Brain microvascular endothelial cell (primary cell): ENCODE measurements around the gene SZRD1.

Source experiments
- DNase-seq: peaks from one replicate; pipeline ENCODE4 v3.0.0-alpha.2; 2020
- H3K27ac ChIP-seq: fragments of 250-450 bp; sonication (Bioruptor Pico); 2 replicates; pipeline ENCODE4 v1.5.1; 2020; ENCODE audit warnings: mild to moderate bottlenecking, moderate library complexity
- H3K27me3 ChIP-seq: fragments of 250-450 bp; sonication (Bioruptor Pico); replicated peaks from 2 replicates; pipeline ENCODE4 v1.5.1; 2020; ENCODE audit warnings: mild to moderate bottlenecking
- H3K36me3 ChIP-seq: fragments of 250-450 bp; sonication (Bioruptor Pico); replicated peaks from 2 replicates; pipeline ENCODE4 v1.5.1; 2020; ENCODE audit warnings: mild to moderate bottlenecking
- H3K4me3 ChIP-seq: 2 replicates; pipeline ENCODE4 v1.5.1; 2011; ENCODE audit warnings: low read depth, mild to moderate bottlenecking, control low read depth, low read length, moderate library complexity
- in situ Hi-C: cut with HindIII; loops from 2 replicates; pipeline ENCODE4 v1.10.0; 2017; ENCODE audit warnings: low sequenced_read_pairs, low pct_ligation_motif_present
- TF ChIP-seq, protein P1 (sequence below): IDR thresholded peaks from 2 replicates; pipeline ENCODE4 v1.5.1; 2011; ENCODE audit warnings: low read depth, mild to moderate bottlenecking, moderate library complexity, low read length, control low read depth, inconsistent platforms; ENCODE audit errors: missing control alignments

Gene SZRD1

DNA sequence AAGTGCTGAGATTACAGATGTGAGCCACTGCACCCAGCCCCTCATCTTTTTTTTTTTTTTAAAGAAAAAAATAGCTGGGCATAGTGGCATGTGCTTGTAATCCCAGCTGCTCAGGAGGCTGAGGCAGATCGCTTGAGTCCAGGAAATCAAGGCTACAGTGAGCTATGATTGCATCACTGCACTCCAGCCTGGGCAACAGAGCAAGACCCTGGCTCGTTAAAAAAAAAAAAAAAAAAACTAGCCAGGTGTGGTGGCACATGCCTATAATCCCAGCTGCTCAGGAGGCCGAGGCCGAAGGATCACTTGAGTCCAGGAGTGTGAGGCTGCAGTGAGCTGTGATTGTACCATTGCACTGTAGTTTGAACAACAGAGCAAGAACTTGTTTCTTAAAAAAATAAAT lies 13.8 kb downstream of the SZRD1 start:
- no peaks in the 10 kb centered on the region for H3K36me3 ChIP-seq
- in situ Hi-C loops: no loop called here
- H3K4me3 ChIP-seq: no peak overlapping the region
- no peaks in the 10 kb centered on the region for H3K27me3 ChIP-seq
- TF ChIP-seq, protein P1, sequence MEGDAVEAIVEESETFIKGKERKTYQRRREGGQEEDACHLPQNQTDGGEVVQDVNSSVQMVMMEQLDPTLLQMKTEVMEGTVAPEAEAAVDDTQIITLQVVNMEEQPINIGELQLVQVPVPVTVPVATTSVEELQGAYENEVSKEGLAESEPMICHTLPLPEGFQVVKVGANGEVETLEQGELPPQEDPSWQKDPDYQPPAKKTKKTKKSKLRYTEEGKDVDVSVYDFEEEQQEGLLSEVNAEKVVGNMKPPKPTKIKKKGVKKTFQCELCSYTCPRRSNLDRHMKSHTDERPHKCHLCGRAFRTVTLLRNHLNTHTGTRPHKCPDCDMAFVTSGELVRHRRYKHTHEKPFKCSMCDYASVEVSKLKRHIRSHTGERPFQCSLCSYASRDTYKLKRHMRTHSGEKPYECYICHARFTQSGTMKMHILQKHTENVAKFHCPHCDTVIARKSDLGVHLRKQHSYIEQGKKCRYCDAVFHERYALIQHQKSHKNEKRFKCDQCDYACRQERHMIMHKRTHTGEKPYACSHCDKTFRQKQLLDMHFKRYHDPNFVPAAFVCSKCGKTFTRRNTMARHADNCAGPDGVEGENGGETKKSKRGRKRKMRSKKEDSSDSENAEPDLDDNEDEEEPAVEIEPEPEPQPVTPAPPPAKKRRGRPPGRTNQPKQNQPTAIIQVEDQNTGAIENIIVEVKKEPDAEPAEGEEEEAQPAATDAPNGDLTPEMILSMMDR: no peak
- no peak for DNase-seq
- no peak overlapping the region for H3K27ac ChIP-seq

DNA sequence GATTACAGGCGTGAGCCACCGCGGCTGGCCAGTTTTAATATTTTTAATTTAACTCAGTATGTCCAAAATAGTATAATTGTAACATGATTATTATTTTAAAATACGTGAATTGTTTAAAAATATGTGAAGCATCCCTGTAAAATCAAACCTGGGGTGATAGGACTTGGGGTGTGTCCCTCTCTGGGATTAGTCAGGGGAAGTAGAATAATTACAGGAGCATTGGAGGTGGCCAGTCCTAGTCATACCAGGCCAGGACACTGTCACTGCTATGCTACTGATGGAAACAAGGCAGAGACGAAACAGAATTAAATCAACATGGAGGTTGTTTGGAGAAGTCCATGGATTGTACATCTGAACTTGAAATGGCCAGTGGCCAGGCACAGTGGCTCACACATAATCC lies 16.8 kb downstream of the SZRD1 start:
- Histone ChIP-seq H3K27me3 (no peaks in the 10 kb centered on the region), H3K27ac (no peak overlapping the region), H3K36me3 (no peaks in the 10 kb centered on the region), H3K4me3 (no peak overlapping the region)
- no peak for DNase-seq
- TF ChIP-seq, protein P1: no peak
- in situ Hi-C loops: no loop called here

DNA sequence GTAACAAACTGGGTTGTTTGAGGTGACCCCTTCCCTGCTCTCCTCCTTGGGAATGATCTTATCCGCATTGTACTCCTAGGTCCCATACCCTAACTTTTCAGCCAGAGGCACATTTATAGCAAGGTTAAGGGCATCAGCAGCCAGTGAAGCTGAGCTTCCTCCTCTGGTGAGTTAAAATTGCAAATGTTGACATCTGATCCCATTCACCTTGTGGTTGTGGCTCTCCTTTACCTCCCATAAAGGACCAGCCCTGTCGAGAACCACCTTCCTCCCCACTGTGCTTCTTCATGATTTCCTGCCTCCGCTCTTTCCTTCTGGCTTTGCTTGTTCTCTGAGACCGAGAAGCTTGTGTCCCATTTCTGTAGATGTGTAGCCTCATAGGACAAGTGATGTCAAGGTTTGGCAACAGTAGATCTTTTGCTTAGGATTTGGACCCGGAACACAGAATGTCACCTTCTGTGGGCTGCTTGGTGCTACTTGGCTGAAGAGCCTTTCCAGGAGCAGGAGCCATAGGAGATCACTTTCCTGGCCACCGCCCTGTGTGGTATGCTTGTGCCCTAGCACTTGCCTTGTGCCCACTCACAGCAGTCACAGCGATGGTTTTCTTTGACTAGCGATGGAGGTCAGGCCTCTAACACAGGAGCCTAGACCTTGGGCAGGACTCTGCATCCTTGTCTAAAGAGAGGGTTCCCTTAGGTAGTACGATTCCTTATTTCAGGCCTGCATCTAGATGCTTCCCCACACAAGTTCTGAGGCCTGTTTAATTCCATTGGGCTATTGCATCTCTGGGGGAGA lies 18.8 kb downstream of the SZRD1 start:
- in situ Hi-C loops: no loop called here
- no peak overlapping the region for H3K27ac ChIP-seq

DNA sequence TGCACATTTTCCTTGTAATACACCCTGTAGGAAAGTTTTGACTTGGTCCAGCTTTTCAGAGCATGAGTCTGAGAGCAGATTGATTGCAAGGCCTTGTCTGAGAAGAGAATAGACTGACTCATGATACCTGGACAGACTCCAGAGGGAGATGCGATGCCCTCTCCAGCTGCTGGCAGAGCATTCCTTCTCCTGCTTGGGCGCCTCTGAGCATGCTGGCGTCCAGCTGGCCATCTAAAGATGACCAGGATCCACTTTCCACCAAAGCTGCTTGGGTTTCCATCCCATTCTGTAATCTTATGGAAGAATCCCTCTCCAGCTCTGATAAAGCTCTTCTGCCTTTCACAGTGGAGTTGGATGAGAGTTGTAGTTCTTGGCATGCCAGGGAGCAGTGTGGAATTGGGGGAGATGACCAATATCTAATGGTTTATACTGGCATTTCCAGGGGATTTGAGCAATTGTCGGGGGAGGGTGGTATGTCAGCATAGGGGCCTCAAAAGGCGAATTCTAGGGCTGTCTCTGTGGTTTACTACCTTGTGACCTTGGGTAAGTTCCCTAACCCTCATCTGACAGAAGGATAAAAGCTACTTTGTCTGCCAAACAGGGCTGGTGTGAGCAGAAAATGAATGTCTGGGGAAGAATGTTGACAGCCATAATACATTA lies 19.5 kb downstream of the SZRD1 start:
- no peaks in the 10 kb centered on the region for H3K36me3 ChIP-seq
- TF ChIP-seq, protein P1: no peak
- H3K4me3 ChIP-seq: no peak overlapping the region
- no peak overlapping the region for H3K27ac ChIP-seq
- no peaks in the 10 kb centered on the region for H3K27me3 ChIP-seq
- in situ Hi-C loops: no loop called here
- peak; percentile 62 for DNase-seq

More for the DNA sequence above, 18.8 kb downstream of the SZRD1 start:
- H3K4me3 ChIP-seq: no peak overlapping the region
- no peak for DNase-seq
- TF ChIP-seq, protein P1: no peak
- no peaks in the 10 kb centered on the region for H3K27me3 ChIP-seq
- H3K36me3 ChIP-seq: no peaks in the 10 kb centered on the region

DNA sequence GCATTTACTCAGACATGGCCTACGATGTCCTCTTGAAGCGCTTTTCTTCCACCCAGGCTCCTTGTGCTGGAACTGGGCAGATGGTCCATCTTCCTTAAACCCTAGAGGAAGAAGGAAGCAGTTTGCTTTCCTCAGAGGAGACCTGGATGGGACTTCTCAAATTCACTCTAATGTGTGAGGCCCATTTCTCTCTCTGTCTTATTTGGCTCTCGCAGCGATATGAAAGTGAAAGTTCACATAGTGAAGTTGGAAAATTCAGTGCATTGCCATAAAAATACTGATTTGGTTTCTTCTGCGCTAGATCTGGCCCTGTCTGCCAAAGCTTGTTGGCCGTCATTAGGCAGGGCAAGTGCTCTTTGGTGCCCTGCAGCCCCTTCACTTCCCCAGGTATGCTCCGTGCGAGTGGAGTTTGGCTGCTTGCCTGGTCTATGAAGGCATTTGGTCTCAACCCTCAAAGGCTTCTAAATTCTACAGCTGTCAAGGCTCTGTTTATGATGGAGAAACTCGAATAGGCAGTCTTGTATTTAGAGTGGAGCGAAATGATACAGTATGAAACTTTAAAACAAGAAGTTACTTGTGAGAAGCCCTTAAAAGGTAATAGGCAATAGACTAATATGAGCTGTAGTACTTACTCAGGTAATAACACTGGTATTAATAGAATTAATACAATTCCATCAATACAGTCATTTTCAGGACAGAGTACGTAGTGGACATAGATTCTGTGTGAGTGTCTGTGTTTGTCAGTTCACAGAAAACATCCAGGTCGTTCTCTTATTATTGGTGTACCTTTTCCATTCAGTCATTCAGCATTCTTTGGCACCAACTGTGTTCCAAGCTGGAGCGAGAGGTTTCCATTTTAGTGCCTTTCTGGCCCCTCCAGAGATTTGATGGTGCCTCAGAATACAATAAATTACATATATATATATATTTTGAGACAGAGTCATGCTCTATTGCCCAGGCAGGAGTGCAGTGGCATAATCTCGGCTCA lies 20.5 kb downstream of the SZRD1 start:
- TF ChIP-seq, protein P1: no peak
- no peak overlapping the region for H3K4me3 ChIP-seq
- H3K27me3 ChIP-seq: no peaks in the 10 kb centered on the region
- in situ Hi-C loops: no loop called here
- no peaks in the 10 kb centered on the region for H3K36me3 ChIP-seq
- no peak for DNase-seq
- H3K27ac ChIP-seq: no peak overlapping the region
